Stimulated activated CD8-positive, alpha-beta memory T cell treated with anti-CD3 and anti-CD28 coated beads, Interleukin-4, amount 100 ng/mL, for 1 hour (primary cell): Measurements from ENCODE around the gene MCIDAS.

Experiments
- DNase-seq, 2 donors: peaks; one replicate each; pipeline ENCODE4 v3.0.0-alpha.2; 2020; ENCODE audit warnings: low read depth in 2 of 2, low spot score in 1 of 2

Gene MCIDAS

GRCh38 chr5:55222985-55223811 lies 3.9 kb downstream of the MCIDAS start:
- no peak for DNase-seq

GRCh38 chr5:55222092-55222984 lies 4.8 kb downstream of the MCIDAS start:
- no peak for DNase-seq

DNA sequence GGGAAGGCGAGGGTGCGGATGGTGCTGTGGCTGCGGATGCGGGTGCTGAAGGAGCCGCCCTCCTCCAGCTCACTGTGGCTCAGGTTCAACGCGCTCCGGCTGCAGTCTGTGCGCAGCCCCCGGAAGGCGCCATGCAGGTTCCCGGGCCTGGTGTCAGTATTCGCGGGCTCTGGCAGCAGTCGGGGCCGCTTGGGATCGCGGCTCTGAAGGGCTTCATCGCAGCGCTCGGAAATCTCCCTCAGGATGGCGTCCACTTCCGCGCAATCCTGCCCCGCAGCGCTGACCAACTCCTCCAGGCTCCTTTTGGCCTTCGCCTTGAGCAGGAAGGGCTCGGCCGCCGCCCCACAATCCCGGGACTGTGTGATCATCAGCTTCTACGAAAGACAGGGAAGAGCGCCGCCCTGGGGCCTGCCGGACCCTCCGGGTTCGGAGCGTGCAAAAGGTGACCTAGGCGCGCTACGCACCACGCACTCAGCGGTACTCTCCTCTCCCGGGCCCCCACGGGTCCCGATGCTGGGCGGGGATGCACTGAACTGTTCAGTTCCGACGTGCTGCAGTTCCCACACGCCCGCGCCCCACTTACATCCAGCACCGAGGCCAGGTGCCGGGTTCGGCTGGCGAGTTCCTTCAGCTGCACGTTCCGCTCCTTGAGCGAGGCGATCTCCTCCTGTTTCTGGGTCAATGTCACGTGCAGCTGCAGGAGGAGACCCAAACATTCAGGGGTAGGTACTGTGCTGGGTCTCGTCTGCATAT lies 6.5 kb downstream of the MCIDAS start:
- DNase-seq, result no peak

DNA sequence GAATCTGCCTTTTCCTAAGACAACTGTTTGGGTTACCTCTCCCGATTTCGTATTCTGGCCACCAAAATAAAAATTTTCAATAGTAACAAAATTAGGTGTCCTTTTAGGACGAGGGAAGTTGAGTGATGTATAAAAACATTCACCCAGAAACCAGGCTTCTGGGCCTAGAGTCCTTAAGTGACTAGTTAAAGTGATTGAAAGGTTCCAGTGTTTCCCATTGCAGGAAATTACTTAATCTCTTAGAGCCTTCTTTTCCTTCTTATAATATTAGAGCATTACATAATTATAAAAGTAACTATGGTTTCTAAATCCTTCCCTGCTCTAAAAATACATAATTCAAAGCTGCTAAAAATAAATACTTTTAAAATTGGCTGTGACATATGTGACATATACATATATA lies 7.3 kb downstream of the MCIDAS start:
- DNase-seq, result no peak

DNA sequence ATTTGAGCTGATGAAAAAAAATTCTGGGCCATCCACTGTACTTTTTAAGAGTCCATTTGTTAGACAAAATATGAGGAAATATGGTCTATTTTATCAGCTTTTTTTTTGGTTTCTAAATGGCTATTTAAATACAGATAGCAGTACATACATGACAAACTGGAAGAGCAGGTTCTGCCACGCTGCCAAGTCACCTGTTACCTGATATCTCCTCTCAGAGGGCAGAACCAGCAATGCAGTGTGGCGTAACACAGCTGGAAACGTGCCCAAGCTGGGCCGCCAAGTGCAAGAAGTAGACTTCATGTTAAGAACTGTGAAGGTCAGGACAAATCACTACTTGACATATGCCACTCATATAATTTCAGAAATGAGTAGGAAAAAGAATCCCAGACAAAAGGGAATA lies 8.1 kb downstream of the MCIDAS start:
- no peak for DNase-seq

- no peak for DNase-seq
These were observed 15.8 kb downstream of the MCIDAS start for GRCh38 chr5:55211184-55211874.

DNA sequence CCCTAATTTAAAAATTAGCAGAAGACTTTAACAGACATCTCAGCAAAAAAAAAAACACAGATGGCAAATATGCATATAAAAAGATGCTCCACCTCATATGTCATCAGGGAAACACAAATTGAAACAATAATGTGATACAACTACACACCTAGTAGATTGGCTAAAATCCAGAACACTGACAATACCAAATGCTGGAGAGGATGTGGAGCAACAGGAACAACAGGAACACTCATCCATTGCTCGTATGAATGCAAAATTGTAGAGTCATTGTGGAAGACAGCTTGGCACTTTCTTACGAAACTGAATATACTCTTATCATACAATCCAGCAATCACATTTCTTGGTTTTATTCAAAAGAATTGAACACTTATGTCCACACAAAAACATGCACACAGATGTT lies 22.1 kb downstream of the MCIDAS start:
- no peak for DNase-seq

- DNase-seq, result no peak
These were observed 36.0 kb downstream of the MCIDAS start for GRCh38 chr5:55191165-55191564.

DNA sequence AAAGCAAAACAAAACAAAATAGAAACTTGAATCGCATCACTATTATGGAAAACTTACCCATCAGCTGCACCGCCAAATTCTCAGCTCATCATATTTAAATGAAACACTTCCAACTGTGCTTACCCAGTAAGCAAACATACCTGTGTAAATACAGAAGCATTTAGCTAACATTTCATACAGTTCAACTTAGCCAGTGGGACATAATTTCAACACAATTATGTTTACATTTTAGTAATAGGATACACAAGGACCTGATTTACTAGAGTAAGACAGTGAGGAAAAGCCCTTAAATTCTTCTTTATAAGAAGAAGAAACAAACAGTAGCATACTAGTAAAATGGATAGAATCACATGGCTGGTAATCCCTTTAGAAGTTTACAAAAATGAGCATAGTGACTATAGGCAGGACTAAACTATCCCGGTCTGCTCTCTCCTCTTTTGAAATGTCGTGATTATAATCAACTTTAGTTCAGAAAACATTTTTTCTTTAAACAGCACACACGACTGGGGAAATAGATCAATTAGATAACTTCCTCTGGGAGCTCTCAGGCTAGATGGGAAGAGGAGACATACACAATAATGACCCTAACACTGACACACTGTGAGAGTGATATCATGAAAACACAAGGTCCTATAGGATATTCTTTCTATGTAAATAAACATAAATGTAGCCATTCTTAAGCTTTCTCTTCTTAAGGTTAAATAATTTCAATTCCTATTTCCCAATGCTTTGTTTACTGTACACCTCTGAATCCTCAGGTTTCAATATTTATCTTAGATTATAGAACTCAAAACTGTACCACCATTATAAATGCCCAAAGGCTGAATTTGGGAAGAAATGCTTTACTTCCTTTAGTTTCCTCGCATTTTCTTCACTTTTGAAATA lies 38.2 kb downstream of the MCIDAS start:
- DNase-seq, result no peak

- DNase-seq, result no peak
These were observed 39.7 kb downstream of the MCIDAS start for GRCh38 chr5:55187370-55187769.

DNA sequence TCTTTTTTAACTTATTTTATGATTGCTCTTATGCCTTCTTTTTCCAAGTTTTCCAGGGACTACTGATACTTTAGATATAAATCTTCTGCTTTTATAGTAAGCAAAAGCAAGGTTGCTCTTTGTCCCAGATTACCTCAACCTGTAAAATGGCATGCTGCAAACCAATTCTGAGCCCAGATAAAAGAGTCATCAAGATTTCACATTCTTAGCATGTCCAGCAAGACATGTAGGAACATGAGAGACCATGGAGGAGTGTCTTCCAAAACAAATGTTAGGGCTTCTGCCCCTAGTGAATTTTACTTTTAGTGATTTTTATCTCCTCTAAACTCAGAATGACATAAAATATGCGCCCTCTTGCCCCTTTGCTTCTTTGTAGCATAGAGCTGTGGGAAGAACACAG lies 47.1 kb downstream of the MCIDAS start:
- no peak for DNase-seq

DNA sequence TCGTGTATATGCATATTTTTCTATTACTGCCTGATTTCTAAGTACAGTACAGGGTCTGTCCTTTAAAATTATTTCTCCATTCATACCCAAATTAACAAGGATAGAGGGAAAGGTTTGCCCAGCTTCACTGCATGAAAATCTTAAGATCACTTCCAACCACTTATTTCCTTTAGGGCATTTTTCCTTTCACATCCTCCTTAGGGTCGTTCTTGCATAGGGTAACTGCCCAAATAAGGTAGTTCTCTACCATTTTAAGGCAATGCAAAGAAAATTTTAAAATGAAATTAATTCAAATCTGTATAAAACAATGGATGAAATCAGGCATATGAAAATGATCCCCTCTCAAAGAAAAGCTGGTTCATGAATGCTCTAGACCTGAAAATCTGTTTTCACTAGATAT lies 50.0 kb downstream of the MCIDAS start:
- no peak for DNase-seq

DNA sequence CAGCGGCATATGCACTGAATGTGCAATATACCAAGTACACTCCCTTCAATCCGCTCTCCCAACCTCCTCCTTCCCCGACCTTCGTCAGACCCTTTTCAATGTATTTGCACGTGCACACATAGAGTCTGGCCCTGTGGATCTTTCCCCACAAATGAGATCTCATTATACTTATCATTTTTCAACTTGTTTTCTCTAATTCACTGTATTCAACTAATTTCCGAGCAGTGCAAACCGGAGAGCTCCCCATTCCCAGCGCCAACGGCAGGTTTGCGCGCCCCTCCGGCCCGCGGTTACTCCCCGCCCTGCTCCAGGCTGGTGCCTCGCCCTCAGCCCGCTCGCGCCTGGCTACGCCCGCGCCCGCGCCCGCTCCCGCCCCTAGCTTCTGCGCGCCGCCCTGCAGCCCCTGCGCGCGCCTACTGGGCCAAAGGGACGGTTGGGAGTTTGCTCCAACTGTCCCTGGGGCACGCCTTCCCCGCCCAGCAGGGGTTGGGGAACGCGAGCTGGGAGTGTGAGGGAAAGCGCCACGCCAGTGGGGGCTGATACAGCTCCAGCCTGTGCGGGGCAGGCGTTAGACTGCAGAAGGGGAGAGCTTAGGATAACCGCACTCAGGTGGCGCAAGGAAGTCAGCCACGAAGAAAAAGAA lies 50.8 kb downstream of the MCIDAS start:
- DNase-seq, result no peak

GRCh38 chr5:55175781-55176175 lies 51.3 kb downstream of the MCIDAS start:
- no peak for DNase-seq

- DNase-seq, result no peak
These were observed 53.4 kb downstream of the MCIDAS start for GRCh38 chr5:55173687-55174230.

- DNase-seq, result peak; percentile 40 to 42
These were observed 54.0 kb downstream of the MCIDAS start, which contains the start of gene CDC20B for GRCh38 chr5:55172937-55173686. Gene CDC20B (minus strand): TSS chr5:55173177. CDS start chr5:55173000, 177 bp downstream.

- peak in 1 of 2 donors; percentile 43 for DNase-seq
These were observed 54.8 kb downstream of the MCIDAS start for GRCh38 chr5:55172051-55172899.
